Measurements from ENCODE around the gene RAP1GAP2. TPM values are rescaled to one million over a fixed set of nuclear protein-coding genes. Genes with fewer than 3 reads are reported as not detected.

Gene RAP1GAP2
- polyA plus RNA-seq, 1 of the 3 experiments (the other 2 are of a cell fraction) = 22.0 TPM

DNA sequence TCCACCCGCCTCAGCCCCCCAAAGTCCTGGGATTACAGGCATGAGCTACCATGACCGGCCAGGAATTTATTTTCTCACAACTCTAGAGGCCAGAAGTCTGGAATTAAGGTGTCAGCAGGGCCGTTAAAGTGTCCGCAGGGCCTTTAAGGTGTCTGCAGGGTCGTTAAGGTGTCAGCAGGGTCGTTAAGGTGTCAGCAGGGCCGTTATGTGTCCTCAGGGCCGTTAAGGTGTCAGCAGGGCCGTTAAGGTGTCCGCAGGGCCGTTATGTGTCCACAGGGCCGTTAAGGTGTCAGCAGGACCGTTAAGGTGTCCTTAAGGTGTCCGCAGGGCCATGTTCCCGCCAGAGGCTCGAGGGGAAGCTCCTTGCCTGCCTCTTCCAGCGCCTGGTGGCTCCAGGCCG is 125.2 kb downstream of the RAP1GAP2 start:
- Histone ChIP-seq H3K79me2 (ENCODE audit: insufficient read depth) (peaks cover 43% of the 10 kb centered on the region), H3K4me3 (ENCODE audit: low read depth in 2 of 2, low read length in 1 of 2) (no peak overlapping the region), H3K9ac (no peak overlapping the region), H3K27ac (ENCODE audit: low read depth in 2 of 2, low read length in 1 of 2) (peak overlapping the region in 1 of 2 experiments; percentile 44; a peak in 1 of 4 replicates), H3K4me1 (ENCODE audit: control insufficient read depth in 1 of 2, insufficient read depth in 2 of 2, low read depth in 1 of 2, low read length in 1 of 2) (peaks cover 19 to 44% of the 10 kb centered on the region in 2 experiments; a peak in 3 of 4 replicates), H3K9me3 (no peaks in the 10 kb centered on the region), H3K9me2 (no peaks in the 10 kb centered on the region), H3F3A (replicated peaks; ENCODE audit: insufficient read depth) (peaks cover 4% of the 10 kb centered on the region), H3K4me2 (no peak overlapping the region), H2AFZ (ENCODE audit: low read depth) (no peak overlapping the region), H4K20me1 (ENCODE audit: insufficient read depth) (0 out of 2 replicates have a peak, but pooled peaks cover 4% of the 10 kb centered on the region), H3K36me3 (replicated peaks in 1 of 2; ENCODE audit: control insufficient read depth in 1 of 2, insufficient read depth in 2 of 2, low read length in 1 of 2) (no peaks in the 10 kb centered on the region), H3K27me3 (ENCODE audit: insufficient read depth) (no peaks in the 10 kb centered on the region)
- ChIA-PET CTCF (interaction anchor here (1.1 to 2.0 kb wide), 3 partner anchors 9 to 73 kb away, joined by 3 to 6 read pairs (median 6); no protein-coding TSS in a partner anchor), POLR2A (no interaction called here)
- no peak for DNase-seq
- TF ChIP-seq CHD2 (IDR thresholded peaks at IDR 0.05; ENCODE audit: low read length, partially characterized antibody) (no peak), RXRA (IDR thresholded peaks at IDR 0.05; ENCODE audit: borderline replicate concordance, low read depth) (no peak), TEAD4 (IDR thresholded peaks at IDR 0.05; ENCODE audit: borderline replicate concordance, insufficient read depth) (no peak), RAD21 (IDR thresholded peaks at IDR 0.05; ENCODE audit: low read length) (no peak), NRF1 (IDR thresholded peaks at IDR 0.05; ENCODE audit: low read depth, low read length) (no peak), ELF1 (IDR thresholded peaks at IDR 0.05) (no peak), EP300 (IDR thresholded peaks at IDR 0.05; ENCODE audit: borderline replicate concordance in 1 of 2, low read depth in 1 of 2, low read length in 1 of 2) (no peak), JUND (IDR thresholded peaks at IDR 0.05) (no peak), GABPA (IDR thresholded peaks at IDR 0.05; ENCODE audit: low read depth) (no peak), RCOR1 (IDR thresholded peaks at IDR 0.05; ENCODE audit: low read length) (no peak), MEF2A (IDR thresholded peaks at IDR 0.05; ENCODE audit: borderline replicate concordance, low read depth) (no peak), YY1 (IDR thresholded peaks at IDR 0.05; ENCODE audit: low read depth) (no peak), NFIC (IDR thresholded peaks at IDR 0.05; ENCODE audit: borderline replicate concordance) (no peak)
- TF ChIP-seq, protein P1, sequence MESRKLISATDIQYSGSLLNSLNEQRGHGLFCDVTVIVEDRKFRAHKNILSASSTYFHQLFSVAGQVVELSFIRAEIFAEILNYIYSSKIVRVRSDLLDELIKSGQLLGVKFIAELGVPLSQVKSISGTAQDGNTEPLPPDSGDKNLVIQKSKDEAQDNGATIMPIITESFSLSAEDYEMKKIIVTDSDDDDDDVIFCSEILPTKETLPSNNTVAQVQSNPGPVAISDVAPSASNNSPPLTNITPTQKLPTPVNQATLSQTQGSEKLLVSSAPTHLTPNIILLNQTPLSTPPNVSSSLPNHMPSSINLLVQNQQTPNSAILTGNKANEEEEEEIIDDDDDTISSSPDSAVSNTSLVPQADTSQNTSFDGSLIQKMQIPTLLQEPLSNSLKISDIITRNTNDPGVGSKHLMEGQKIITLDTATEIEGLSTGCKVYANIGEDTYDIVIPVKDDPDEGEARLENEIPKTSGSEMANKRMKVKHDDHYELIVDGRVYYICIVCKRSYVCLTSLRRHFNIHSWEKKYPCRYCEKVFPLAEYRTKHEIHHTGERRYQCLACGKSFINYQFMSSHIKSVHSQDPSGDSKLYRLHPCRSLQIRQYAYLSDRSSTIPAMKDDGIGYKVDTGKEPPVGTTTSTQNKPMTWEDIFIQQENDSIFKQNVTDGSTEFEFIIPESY (IDR thresholded peaks at IDR 0.05; ENCODE audit: borderline replicate concordance, low read depth) = no peak
- TF ChIP-seq, protein P2, sequence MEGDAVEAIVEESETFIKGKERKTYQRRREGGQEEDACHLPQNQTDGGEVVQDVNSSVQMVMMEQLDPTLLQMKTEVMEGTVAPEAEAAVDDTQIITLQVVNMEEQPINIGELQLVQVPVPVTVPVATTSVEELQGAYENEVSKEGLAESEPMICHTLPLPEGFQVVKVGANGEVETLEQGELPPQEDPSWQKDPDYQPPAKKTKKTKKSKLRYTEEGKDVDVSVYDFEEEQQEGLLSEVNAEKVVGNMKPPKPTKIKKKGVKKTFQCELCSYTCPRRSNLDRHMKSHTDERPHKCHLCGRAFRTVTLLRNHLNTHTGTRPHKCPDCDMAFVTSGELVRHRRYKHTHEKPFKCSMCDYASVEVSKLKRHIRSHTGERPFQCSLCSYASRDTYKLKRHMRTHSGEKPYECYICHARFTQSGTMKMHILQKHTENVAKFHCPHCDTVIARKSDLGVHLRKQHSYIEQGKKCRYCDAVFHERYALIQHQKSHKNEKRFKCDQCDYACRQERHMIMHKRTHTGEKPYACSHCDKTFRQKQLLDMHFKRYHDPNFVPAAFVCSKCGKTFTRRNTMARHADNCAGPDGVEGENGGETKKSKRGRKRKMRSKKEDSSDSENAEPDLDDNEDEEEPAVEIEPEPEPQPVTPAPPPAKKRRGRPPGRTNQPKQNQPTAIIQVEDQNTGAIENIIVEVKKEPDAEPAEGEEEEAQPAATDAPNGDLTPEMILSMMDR (IDR thresholded peaks at IDR 0.05) = no peak
- TF ChIP-seq, protein P3, sequence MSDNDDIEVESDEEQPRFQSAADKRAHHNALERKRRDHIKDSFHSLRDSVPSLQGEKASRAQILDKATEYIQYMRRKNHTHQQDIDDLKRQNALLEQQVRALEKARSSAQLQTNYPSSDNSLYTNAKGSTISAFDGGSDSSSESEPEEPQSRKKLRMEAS (IDR thresholded peaks at IDR 0.05; ENCODE audit: low read depth) = no peak
- WGBS (ENCODE audit: low lambda C conversion rate) = 96% methylated on average over 17 of the region's 18 CpGs

Measured in SK-N-SH (cell line).